ENCODE measurements around the gene DENND5B.

DENND5B gene
- long read RNA-seq, partial matches to known transcripts = 2 of 2 reads
- long read RNA-seq, other reads (novel, unspliced or antisense) = 0 of 2 reads

DNA sequence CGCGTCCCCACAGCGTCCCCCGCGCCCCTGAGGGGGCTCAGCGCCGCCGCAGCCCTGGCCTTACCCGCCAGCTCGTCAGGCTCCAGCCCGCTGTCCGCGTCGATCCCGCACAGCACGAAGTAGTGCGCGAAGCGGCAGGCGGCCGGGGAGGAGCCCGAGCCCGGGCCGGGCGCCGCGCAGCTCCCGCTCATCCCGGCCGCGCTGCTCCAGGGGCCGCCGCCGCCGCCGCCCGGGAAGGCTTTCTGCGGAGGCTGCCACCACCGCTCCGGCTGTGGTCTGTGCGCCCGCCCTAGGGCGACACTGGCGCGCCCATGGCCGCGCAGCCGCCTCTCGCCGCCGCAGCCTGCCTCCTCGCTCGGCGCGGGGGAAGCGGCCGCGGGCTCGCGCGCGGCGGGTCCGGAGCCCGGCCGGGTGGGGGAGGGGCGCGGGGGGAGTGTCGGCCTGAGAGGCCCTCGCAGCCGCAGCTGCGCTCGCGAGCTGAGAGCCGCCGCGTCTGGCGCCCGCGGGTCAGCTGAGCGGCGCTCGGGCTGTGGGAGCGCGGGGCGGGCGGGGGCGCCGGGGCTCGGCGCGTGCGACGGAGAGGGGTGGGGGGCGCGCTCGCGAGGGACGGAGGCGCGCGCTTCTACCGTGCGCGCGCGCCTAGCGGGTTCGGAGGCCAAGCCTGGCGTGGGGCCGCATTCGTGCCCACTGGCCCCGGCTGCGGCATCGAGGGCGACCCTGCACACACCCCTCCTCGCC lies at the start of gene DENND5B:
Gene DENND5B (minus strand): TSS at position 495 of the 738 bp plus-strand sequence. CDS start 304 bp downstream, at position 191.
- DNase-seq (ENCODE audit: low read depth in 1 of 2, low spot score in 1 of 2) = peak; percentile 24 to 38
- TF ChIP-seq, protein P1, sequence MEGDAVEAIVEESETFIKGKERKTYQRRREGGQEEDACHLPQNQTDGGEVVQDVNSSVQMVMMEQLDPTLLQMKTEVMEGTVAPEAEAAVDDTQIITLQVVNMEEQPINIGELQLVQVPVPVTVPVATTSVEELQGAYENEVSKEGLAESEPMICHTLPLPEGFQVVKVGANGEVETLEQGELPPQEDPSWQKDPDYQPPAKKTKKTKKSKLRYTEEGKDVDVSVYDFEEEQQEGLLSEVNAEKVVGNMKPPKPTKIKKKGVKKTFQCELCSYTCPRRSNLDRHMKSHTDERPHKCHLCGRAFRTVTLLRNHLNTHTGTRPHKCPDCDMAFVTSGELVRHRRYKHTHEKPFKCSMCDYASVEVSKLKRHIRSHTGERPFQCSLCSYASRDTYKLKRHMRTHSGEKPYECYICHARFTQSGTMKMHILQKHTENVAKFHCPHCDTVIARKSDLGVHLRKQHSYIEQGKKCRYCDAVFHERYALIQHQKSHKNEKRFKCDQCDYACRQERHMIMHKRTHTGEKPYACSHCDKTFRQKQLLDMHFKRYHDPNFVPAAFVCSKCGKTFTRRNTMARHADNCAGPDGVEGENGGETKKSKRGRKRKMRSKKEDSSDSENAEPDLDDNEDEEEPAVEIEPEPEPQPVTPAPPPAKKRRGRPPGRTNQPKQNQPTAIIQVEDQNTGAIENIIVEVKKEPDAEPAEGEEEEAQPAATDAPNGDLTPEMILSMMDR (IDR thresholded peaks at IDR 0.05; ENCODE audit: insufficient read depth, low read length) = no peak
- no peak for TF ChIP-seq SPI1 (IDR thresholded peaks at IDR 0.05; ENCODE audit: borderline replicate concordance, low read depth)
- TF ChIP-seq POLR2AphosphoS5 (IDR thresholded peaks at IDR 0.05; ENCODE audit: low read depth) = no peak
- TF ChIP-seq GABPA (IDR thresholded peaks at IDR 0.05; ENCODE audit: low read depth) = no peak
- TF ChIP-seq, protein P2, sequence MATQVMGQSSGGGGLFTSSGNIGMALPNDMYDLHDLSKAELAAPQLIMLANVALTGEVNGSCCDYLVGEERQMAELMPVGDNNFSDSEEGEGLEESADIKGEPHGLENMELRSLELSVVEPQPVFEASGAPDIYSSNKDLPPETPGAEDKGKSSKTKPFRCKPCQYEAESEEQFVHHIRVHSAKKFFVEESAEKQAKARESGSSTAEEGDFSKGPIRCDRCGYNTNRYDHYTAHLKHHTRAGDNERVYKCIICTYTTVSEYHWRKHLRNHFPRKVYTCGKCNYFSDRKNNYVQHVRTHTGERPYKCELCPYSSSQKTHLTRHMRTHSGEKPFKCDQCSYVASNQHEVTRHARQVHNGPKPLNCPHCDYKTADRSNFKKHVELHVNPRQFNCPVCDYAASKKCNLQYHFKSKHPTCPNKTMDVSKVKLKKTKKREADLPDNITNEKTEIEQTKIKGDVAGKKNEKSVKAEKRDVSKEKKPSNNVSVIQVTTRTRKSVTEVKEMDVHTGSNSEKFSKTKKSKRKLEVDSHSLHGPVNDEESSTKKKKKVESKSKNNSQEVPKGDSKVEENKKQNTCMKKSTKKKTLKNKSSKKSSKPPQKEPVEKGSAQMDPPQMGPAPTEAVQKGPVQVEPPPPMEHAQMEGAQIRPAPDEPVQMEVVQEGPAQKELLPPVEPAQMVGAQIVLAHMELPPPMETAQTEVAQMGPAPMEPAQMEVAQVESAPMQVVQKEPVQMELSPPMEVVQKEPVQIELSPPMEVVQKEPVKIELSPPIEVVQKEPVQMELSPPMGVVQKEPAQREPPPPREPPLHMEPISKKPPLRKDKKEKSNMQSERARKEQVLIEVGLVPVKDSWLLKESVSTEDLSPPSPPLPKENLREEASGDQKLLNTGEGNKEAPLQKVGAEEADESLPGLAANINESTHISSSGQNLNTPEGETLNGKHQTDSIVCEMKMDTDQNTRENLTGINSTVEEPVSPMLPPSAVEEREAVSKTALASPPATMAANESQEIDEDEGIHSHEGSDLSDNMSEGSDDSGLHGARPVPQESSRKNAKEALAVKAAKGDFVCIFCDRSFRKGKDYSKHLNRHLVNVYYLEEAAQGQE (IDR thresholded peaks at IDR 0.05; ENCODE audit: insufficient replicate concordance, low read depth) = no peak
- Histone ChIP-seq H3K27me3 (ENCODE audit: insufficient read depth, poor library complexity, severe bottlenecking) (peaks cover 5% of the 10 kb centered on the region), H3K27ac (replicated peaks) (peak within 1 kb of the TSS; percentile 75), H3K4me3 (replicated peaks; ENCODE audit: insufficient read depth, low read length) (peak within 1 kb of the TSS; percentile 81)

DNA sequence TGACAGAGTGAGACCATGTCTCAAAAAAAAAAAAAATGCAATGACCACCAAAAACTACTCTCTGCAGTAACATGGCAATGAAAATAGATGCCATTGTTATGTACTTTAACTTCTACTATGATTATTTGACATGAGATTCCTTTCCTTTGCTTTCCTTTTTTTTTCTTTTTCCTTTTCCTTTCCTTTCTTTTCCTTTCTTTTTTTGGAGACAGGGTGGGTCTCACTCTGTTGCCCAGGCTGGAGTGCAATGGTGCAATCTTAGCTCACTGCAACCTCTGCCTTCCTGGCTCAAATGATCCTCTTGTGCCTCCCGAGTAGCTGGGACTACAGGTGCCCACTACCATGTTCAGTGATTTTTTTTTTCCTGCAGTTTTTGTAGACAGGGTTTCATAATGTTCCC lies 43.7 kb upstream of the DENND5B start:
- no peak overlapping the region for H3K27ac ChIP-seq (replicated peaks)
- no peak for DNase-seq (ENCODE audit: low read depth in 1 of 2, low spot score in 1 of 2)
- H3K4me3 ChIP-seq (replicated peaks; ENCODE audit: insufficient read depth, low read length) = no peak overlapping the region
- H3K27me3 ChIP-seq (ENCODE audit: insufficient read depth, poor library complexity, severe bottlenecking) = no peaks in the 10 kb centered on the region
- TF ChIP-seq POLR2AphosphoS5 (IDR thresholded peaks at IDR 0.05; ENCODE audit: low read depth) = no peak

DNA sequence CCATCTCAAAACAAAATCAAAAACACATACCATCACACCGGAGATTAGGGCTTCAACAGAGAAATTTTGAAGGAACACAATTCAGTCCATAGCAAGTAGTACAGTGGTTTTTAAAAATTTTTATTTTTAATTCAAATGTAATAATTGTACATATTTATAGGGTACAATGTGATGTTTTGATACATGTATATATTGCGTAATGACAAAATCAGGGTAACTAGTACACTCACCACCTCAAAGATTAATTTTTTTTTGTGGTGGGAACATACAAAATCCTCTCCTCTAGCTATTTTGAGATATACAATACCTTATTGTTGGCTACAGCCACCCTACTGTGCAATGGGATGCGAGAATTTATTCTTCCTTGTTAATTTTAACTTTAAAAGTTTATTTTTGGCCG lies 42.5 kb upstream of the DENND5B start:
- H3K4me3 ChIP-seq (replicated peaks; ENCODE audit: insufficient read depth, low read length) = no peak overlapping the region
- H3K27me3 ChIP-seq (ENCODE audit: insufficient read depth, poor library complexity, severe bottlenecking) = no peaks in the 10 kb centered on the region
- no peak for TF ChIP-seq GABPA (IDR thresholded peaks at IDR 0.05; ENCODE audit: low read depth)
- no peak for TF ChIP-seq SPI1 (IDR thresholded peaks at IDR 0.05; ENCODE audit: borderline replicate concordance, low read depth)
- TF ChIP-seq, protein P2 (IDR thresholded peaks at IDR 0.05; ENCODE audit: insufficient replicate concordance, low read depth) = no peak
- TF ChIP-seq, protein P1 (IDR thresholded peaks at IDR 0.05; ENCODE audit: insufficient read depth, low read length) = no peak
- no peak for TF ChIP-seq POLR2AphosphoS5 (IDR thresholded peaks at IDR 0.05; ENCODE audit: low read depth)
- no peak overlapping the region for H3K27ac ChIP-seq (replicated peaks)
- no peak for DNase-seq (ENCODE audit: low read depth in 1 of 2, low spot score in 1 of 2)

DNA sequence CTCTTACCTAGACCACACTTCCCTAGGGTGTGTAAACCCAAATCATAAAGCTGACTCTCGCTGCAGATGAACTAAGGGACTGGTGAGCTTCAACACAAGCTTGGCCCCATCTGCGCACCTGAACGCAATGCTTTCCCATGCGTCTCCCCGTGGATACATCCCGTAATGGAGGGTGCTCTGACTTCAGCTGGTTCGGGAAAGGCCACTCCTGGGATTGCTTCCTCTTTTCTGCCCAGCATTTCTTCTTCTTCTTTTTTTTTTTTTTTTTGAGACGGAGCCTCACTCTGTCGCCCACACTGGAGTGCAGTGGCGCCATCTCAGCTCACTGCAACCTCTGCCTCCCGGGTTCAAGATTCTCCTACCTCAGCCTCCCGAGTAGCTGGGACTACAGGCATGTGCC lies 40.9 kb upstream of the DENND5B start:
- H3K27ac ChIP-seq (replicated peaks) = no peak overlapping the region
- TF ChIP-seq, protein P1 (IDR thresholded peaks at IDR 0.05; ENCODE audit: insufficient read depth, low read length) = no peak
- TF ChIP-seq GABPA (IDR thresholded peaks at IDR 0.05; ENCODE audit: low read depth) = no peak
- TF ChIP-seq POLR2AphosphoS5 (IDR thresholded peaks at IDR 0.05; ENCODE audit: low read depth) = no peak
- TF ChIP-seq SPI1 (IDR thresholded peaks at IDR 0.05; ENCODE audit: borderline replicate concordance, low read depth) = no peak
- TF ChIP-seq, protein P2 (IDR thresholded peaks at IDR 0.05; ENCODE audit: insufficient replicate concordance, low read depth) = no peak
- H3K4me3 ChIP-seq (replicated peaks; ENCODE audit: insufficient read depth, low read length) = no peak overlapping the region
- H3K27me3 ChIP-seq (ENCODE audit: insufficient read depth, poor library complexity, severe bottlenecking) = no peaks in the 10 kb centered on the region
- no peak for DNase-seq (ENCODE audit: low read depth in 1 of 2, low spot score in 1 of 2)
